Body of pancreas (tissue), 4 donors: Measurements from ENCODE around the gene RNASE3. TPM values are rescaled to one million over a fixed set of nuclear protein-coding genes. Genes with fewer than 3 reads are reported as not detected.
"Not testable (repeated sequence)": the region's sequence is repeated elsewhere in the genome, so short reads cannot be mapped to it uniquely, and the experiment has no call there.

Experiments used
- ATAC-seq: fragments of 150-250 bp; one replicate; pipeline ENCODE4 v1.9.1; 2016
- DNase-seq, 4 donors: peaks; one replicate each; pipeline ENCODE4 v3.0.0-alpha.2; 2019
- H3K27ac ChIP-seq, 4 donors: fragments of 200-600 bp; sonication (generic); 1 replicate in 3 of 4; 2 replicates in 1 of 4; pipeline versions ENCODE4 v1.5.1 to v1.6.1; 2016 to 2019; ENCODE audit warnings: mild to moderate bottlenecking in 1 of 4, mixed read lengths in 1 of 4, moderate library complexity in 1 of 4
- H3K27me3 ChIP-seq, 2 donors: fragments of 200-600 bp; sonication (generic); one replicate each; pipeline ENCODE4 v1.6.0; 2016; ENCODE audit warnings: mild to moderate bottlenecking in 1 of 2
- H3K36me3 ChIP-seq, 2 donors: fragments of 200-600 bp; sonication (generic); replicated peaks in 1 of 2; 2 replicates each; pipeline ENCODE4 v1.5.1; 2016; ENCODE audit warnings: low read depth in 2 of 2; ENCODE audit not compliant: insufficient read depth in 1 of 2
- H3K4me1 ChIP-seq: fragments of 200-600 bp; sonication (generic); one replicate; pipeline ENCODE4 v1.6.0; 2016
- H3K4me3 ChIP-seq, 2 donors: fragments of 200-600 bp; sonication (generic); 1 replicate in 1 of 2; 2 replicates in 1 of 2; pipeline ENCODE4 v1.5.1; 2016 to 2019
- H3K9me3 ChIP-seq, 3 donors: fragments of 200-600 bp; sonication (generic); 1 replicate in 2 of 3; 2 replicates in 1 of 3; pipeline ENCODE4 v1.5.1; 2016
- CTCF ChIP-seq, 7 experiments: fragments of 450-650 bp in 4 of 7; fragments of 200-600 bp in 3 of 7; sonication (generic) in 3 of 7; IDR thresholded peaks; one replicate each; pipeline ENCODE4 v1.5.1; 2016 to 2019; ENCODE audit warnings: antibody characterized with exemption in 7 of 7
- POLR2A ChIP-seq, 3 donors: fragments of 450-650 bp; IDR thresholded peaks; one replicate each; pipeline ENCODE4 v1.6.1; 2016; ENCODE audit warnings: antibody characterized with exemption in 3 of 3, mild to moderate bottlenecking in 2 of 3
- WGBS, 2 donors: methylation state at CpG; one replicate each; pipeline ENCODE4 v1.1.5; 2017; 5-methylcytosine and 5-hydroxymethylcytosine counted together
- intact Hi-C: fragments of 100-400 bp; cut with DNase I; formaldehyde crosslinking; loops from one replicate; pipeline ENCODE4 v1.15.1; 2023
- total RNA-seq, 2 donors: library from RNA; depleted of rRNA; stranded (reverse); fragments of >200 nt; gene quantifications; one replicate each; pipeline ENCODE4 v1.1.0, GENCODE V29; 2016

The RNASE3 gene
- total RNA-seq, 2 donors from 2014 or later = not detected

GRCh38 chr14:20866963-20867362 lies 24.2 kb upstream of the RNASE3 start:
- no peak overlapping the region for H3K27ac ChIP-seq
- ATAC-seq (no peak), DNase-seq (peak in 2 of 4 donors; percentile 15 to 40)
- 4 to 5% methylated on average over 2 of the region's 2 CpGs for WGBS, 2 donors
- no peaks in the 10 kb centered on the region for H3K9me3 ChIP-seq
- H3K4me1 ChIP-seq = no peaks in the 10 kb centered on the region
- H3K4me3 ChIP-seq = no peak overlapping the region
- H3K36me3 ChIP-seq = no peaks in the 10 kb centered on the region
- intact Hi-C loops = no loop called here
- TF ChIP-seq CTCF (IDR thresholded peaks at IDR 0.05) (peak in 5 of 7 experiments; percentile 21 to 53 (median 23)), POLR2A (IDR thresholded peaks at IDR 0.05) (no peak)
- no peaks in the 10 kb centered on the region for H3K27me3 ChIP-seq

GRCh38 chr14:20873370-20874177 lies 17.6 kb upstream of the RNASE3 start:
- ATAC-seq = peak; percentile 90

GRCh38 chr14:20877016-20877415 lies 14.2 kb upstream of the RNASE3 start:
- no peak for DNase-seq
- TF ChIP-seq CTCF (IDR thresholded peaks at IDR 0.05) = no peak

More at GRCh38 chr14:20873370-20874177, 17.6 kb upstream of the RNASE3 start:
- Histone ChIP-seq H3K4me1 (no peaks in the 10 kb centered on the region), H3K27me3 (no peaks in the 10 kb centered on the region), H3K36me3 (no peaks in the 10 kb centered on the region), H3K4me3 (no peak overlapping the region), H3K9me3 (no peaks in the 10 kb centered on the region), H3K27ac (no peak overlapping the region)
- DNase-seq = peak; percentile 82 to 87 (median 84)
- WGBS, 2 donors = 20 to 32% methylated on average over 18 to 26 of the region's 26 CpGs
- peak; percentile 70 to 81 (median 76) for TF ChIP-seq CTCF (IDR thresholded peaks at IDR 0.05)
- TF ChIP-seq POLR2A (IDR thresholded peaks at IDR 0.05) = no peak
- intact Hi-C loops = no loop called here

GRCh38 chr14:20878695-20879094 lies 12.5 kb upstream of the RNASE3 start:
- ATAC-seq (no peak), DNase-seq (no peak)
- Histone ChIP-seq H3K27me3 (no peaks in the 10 kb centered on the region), H3K4me3 (no peak overlapping the region), H3K4me1 (no peaks in the 10 kb centered on the region), H3K27ac (no peak overlapping the region), H3K9me3 (no peaks in the 10 kb centered on the region), H3K36me3 (no peaks in the 10 kb centered on the region)
- 68 to 77% methylated on average over 3 of the region's 3 CpGs for WGBS, 2 donors
- no peak for TF ChIP-seq CTCF (IDR thresholded peaks at IDR 0.05)
- TF ChIP-seq POLR2A (IDR thresholded peaks at IDR 0.05) = no peak
- intact Hi-C loops = no loop called here

More at GRCh38 chr14:20877016-20877415, 14.2 kb upstream of the RNASE3 start:
- no peaks in the 10 kb centered on the region for H3K36me3 ChIP-seq
- intact Hi-C loops = no loop called here
- ATAC-seq = no peak
- H3K27ac ChIP-seq = no peak overlapping the region
- H3K4me1 ChIP-seq = no peaks in the 10 kb centered on the region
- no peaks in the 10 kb centered on the region for H3K9me3 ChIP-seq
- H3K27me3 ChIP-seq = no peaks in the 10 kb centered on the region
- no peak overlapping the region for H3K4me3 ChIP-seq

- H3K36me3 ChIP-seq, H3K27me3 ChIP-seq, H3K4me3 ChIP-seq, DNase-seq, H3K4me1 ChIP-seq, H3K27ac ChIP-seq, ATAC-seq, H3K9me3 ChIP-seq, intact Hi-C loops: not testable (repeated sequence)
- 61 to 74% methylated on average over 5 of the region's 5 CpGs for WGBS, 2 donors
These were observed 10.0 kb upstream of the RNASE3 start for GRCh38 chr14:20881229-20881628.

GRCh38 chr14:20882787-20883186 lies 8.4 kb upstream of the RNASE3 start:
- DNase-seq, H3K27me3 ChIP-seq, ATAC-seq, intact Hi-C loops, H3K4me1 ChIP-seq, H3K4me3 ChIP-seq, H3K36me3 ChIP-seq, H3K27ac ChIP-seq, H3K9me3 ChIP-seq: not testable (repeated sequence)
- 80% methylated on average over 1 of the region's 10 CpGs; no CpG with 5 or more reads in 1 of the 2 donors for WGBS, 2 donors

GRCh38 chr14:20888411-20888810 lies 2.8 kb upstream of the RNASE3 start:
- 75 to 81% methylated on average over 5 of the region's 5 CpGs for whole genome bisulfite sequencing, 2 donors
- H3K27ac ChIP-seq, DNase-seq, H3K4me3 ChIP-seq, H3K27me3 ChIP-seq, H3K4me1 ChIP-seq, H3K9me3 ChIP-seq, ATAC-seq, intact Hi-C loops, H3K36me3 ChIP-seq: not testable (repeated sequence)

- 42 to 57% methylated on average over 1 of the region's 1 CpG for WGBS, 2 donors
- H3K27me3 ChIP-seq, H3K4me3 ChIP-seq: not testable (repeated sequence)
These were observed 4.1 kb downstream of the RNASE3 start for GRCh38 chr14:20895322-20895721.

More at GRCh38 chr14:20895322-20895721, 4.1 kb downstream of the RNASE3 start:
- DNase-seq, ATAC-seq, H3K27ac ChIP-seq, intact Hi-C loops, H3K36me3 ChIP-seq, H3K4me1 ChIP-seq, H3K9me3 ChIP-seq: not testable (repeated sequence)
